Stomach (tissue), 9 donors: ENCODE results near the gene PPM1E. TPM values are rescaled to one million over a fixed set of nuclear protein-coding genes. Genes with fewer than 3 reads are reported as not detected.

ENCODE experiments used
- DNase-seq, 2 donors: peaks; one replicate each; pipeline versions ENCODE4 v3.0.0 to v3.0.0-alpha.2; 2013 to 2019
- H3K27ac ChIP-seq, 5 donors: fragments of 200-600 bp in 4 of 5; sonication (generic) in 4 of 5; one replicate each; pipeline ENCODE4 v1.5.1; 2013 to 2019; ENCODE audit warnings: mild to moderate bottlenecking in 1 of 5, moderate library complexity in 1 of 5
- H3K27me3 ChIP-seq, 3 donors: fragments of 200-600 bp; sonication (generic); one replicate each; pipeline ENCODE4 v1.5.1; 2017 to 2019; ENCODE audit warnings: mixed run types in 1 of 3
- H3K36me3 ChIP-seq, 4 donors: fragments of 200-600 bp; sonication (generic); 1 replicate in 3 of 4; 2 replicates in 1 of 4; pipeline ENCODE4 v1.5.1; 2016 to 2019
- H3K4me1 ChIP-seq, 4 donors: fragments of 200-600 bp; sonication (generic); one replicate each; pipeline ENCODE4 v1.5.1; 2016 to 2019
- H3K4me3 ChIP-seq, 4 donors: fragments of 200-600 bp; sonication (generic) in 3 of 4; one replicate each; pipeline ENCODE4 v1.5.1; 2016 to 2019; ENCODE audit warnings: mild to moderate bottlenecking in 1 of 4
- H3K9me3 ChIP-seq, 4 donors: fragments of 200-600 bp; sonication (generic); one replicate each; pipeline ENCODE4 v1.5.1; 2016 to 2019
- EP300 ChIP-seq: sonication (generic); formaldehyde crosslinking; IDR thresholded peaks from one replicate; pipeline ENCODE4 v1.6.1; 2017; ENCODE audit warnings: antibody characterized with exemption
- POLR2A ChIP-seq, 4 donors: fragments of 450-650 bp; IDR thresholded peaks; one replicate each; pipeline ENCODE4 v1.6.1; 2016; ENCODE audit warnings: antibody characterized with exemption in 4 of 4, control low read depth in 2 of 4, mild to moderate bottlenecking in 1 of 4, moderate library complexity in 1 of 4
- POLR2AphosphoS5 ChIP-seq, 3 donors: sonication (generic); formaldehyde crosslinking; IDR thresholded peaks; one replicate each; pipeline ENCODE4 v1.6.1; 2016; ENCODE audit warnings: antibody characterized with exemption in 3 of 3
- WGBS, 5 donors: extraction: QIAGEN DNeasy Blood & Tissue Kit in 3 of 5; methylation state at CpG; one replicate each; pipeline versions ENCODE4 v1.1.5 to v1.1.7; 2013 to 2018; 5-methylcytosine and 5-hydroxymethylcytosine counted together
- intact Hi-C: fragments of 100-400 bp; cut with DNase I; formaldehyde crosslinking; loops from one replicate; pipeline ENCODE4 v1.15.1; 2023; ENCODE audit warnings: low total_unique reads
- polyA plus RNA-seq, 3 donors: library from polyadenylated mRNA; stranded (reverse); fragments of 200-250 nt; gene quantifications; one replicate each; pipeline ENCODE4 v1.2.3, GENCODE V29; 2013
- total RNA-seq, 5 donors: library from RNA; depleted of rRNA; stranded (reverse); fragments of >200 nt; gene quantifications; one replicate each; pipeline versions ENCODE4 v1.1.0 to v1.2.3, GENCODE V29; 2014 to 2016
- TF ChIP-seq, protein P1 (sequence below), 7 experiments: fragments of 450-650 bp in 4 of 7; fragments of 200-600 bp in 3 of 7; sonication (generic) in 3 of 7; IDR thresholded peaks; one replicate each; pipeline ENCODE4 v1.5.1; 2016 to 2019; ENCODE audit warnings: antibody characterized with exemption in 7 of 7, control low read depth in 2 of 7, mild to moderate bottlenecking in 1 of 7
- donor health status: healthy with polysubstance abuse.
- donor health status: Bipolar disorder and iron deficiency.
- donor health status: healthy.

PPM1E gene
- total and polyA plus RNA-seq, 8 donors: 0.08 to 0.92 (median 0.15) TPM; not detected in 3

DNA sequence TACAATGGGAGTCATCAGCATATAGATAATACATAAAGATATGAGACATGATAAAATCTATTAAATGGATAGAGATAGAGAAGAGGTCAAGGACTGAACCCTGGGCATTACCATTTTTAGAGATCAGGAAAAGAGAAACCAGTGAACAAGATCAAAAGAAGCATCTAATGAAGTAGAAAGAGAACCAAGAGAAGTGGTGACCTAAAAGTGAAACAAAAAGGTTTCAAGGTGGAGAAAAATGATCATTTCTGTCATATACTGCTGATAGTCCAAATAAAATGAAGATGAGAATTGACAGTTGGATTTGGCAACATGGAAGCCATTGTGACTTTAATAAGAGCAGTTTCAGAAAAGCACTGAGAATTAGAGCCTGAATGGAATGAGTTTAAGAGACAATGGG, 165.1 kb downstream of the PPM1E start:
- no peak for DNase-seq

DNA sequence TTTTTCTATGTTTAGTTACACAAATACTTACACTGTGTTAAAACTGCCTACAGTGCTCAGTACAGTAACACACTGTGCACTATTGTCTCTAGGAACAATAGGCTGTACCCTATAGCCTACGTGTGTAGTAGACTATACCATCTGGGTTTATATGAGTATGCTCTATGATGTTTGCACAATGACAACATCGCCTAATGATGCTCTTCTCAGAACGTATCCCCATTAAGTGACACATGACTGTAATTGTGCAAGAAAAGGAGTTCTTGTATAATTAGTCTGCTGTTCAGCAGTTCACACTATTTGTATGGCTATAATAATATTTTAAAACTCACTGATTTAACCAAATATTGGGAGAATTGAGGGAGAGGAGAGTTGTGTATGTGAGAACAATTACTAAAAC, 177.3 kb downstream of the PPM1E start:
- H3K27me3 ChIP-seq: no peaks in the 10 kb centered on the region
- WGBS, 5 donors: 80 to 89% (median 85%) methylated on average over 3 of the region's 3 CpGs
- no peaks in the 10 kb centered on the region for H3K9me3 ChIP-seq
- H3K4me1 ChIP-seq: no peaks in the 10 kb centered on the region
- no peak overlapping the region for H3K27ac ChIP-seq
- H3K4me3 ChIP-seq: no peak overlapping the region
- intact Hi-C loops: no loop called here
- no peak for DNase-seq
- no peaks in the 10 kb centered on the region for H3K36me3 ChIP-seq
- no peak for TF ChIP-seq POLR2A (IDR thresholded peaks at IDR 0.05)
- no peak for TF ChIP-seq EP300

More for the DNA sequence above, 165.1 kb downstream of the PPM1E start:
- Histone ChIP-seq H3K27me3 (peaks cover 0 to 3% (median 0%) of the 10 kb centered on the region in 3 donors), H3K36me3 (no peaks in the 10 kb centered on the region), H3K4me3 (no peak overlapping the region), H3K9me3 (no peaks in the 10 kb centered on the region), H3K27ac (no peak overlapping the region), H3K4me1 (no peaks in the 10 kb centered on the region)
- no peak for TF ChIP-seq POLR2A (IDR thresholded peaks at IDR 0.05)
- TF ChIP-seq, protein P1, sequence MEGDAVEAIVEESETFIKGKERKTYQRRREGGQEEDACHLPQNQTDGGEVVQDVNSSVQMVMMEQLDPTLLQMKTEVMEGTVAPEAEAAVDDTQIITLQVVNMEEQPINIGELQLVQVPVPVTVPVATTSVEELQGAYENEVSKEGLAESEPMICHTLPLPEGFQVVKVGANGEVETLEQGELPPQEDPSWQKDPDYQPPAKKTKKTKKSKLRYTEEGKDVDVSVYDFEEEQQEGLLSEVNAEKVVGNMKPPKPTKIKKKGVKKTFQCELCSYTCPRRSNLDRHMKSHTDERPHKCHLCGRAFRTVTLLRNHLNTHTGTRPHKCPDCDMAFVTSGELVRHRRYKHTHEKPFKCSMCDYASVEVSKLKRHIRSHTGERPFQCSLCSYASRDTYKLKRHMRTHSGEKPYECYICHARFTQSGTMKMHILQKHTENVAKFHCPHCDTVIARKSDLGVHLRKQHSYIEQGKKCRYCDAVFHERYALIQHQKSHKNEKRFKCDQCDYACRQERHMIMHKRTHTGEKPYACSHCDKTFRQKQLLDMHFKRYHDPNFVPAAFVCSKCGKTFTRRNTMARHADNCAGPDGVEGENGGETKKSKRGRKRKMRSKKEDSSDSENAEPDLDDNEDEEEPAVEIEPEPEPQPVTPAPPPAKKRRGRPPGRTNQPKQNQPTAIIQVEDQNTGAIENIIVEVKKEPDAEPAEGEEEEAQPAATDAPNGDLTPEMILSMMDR (IDR thresholded peaks at IDR 0.05): no peak
- TF ChIP-seq EP300: no peak
- no peak for TF ChIP-seq POLR2AphosphoS5 (IDR thresholded peaks at IDR 0.05)
- intact Hi-C loops: no loop called here

DNA sequence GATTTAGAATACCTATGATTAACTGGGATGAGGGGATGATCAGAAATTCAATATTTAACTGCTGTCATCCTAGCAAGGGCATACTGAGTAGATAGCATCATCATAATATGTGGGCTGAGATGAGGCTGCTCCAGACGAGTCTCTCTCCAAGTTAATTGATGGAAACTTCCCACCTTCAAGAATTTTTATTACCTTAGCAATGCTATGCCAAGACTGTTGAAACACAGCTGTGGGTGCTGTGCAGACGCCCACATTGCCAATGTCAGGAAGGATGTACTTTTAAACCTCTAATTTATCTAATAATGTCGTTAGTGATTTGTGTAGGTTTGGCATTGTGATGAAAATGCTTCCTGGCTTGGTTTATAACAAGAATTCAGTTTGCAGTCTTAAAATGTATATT, 180.6 kb downstream of the PPM1E start:
- no peak for DNase-seq
- Histone ChIP-seq H3K36me3 (no peaks in the 10 kb centered on the region), H3K27ac (no peak overlapping the region), H3K27me3 (no peaks in the 10 kb centered on the region), H3K9me3 (no peaks in the 10 kb centered on the region), H3K4me3 (no peak overlapping the region), H3K4me1 (no peaks in the 10 kb centered on the region)
- WGBS, 5 donors: 43 to 61% (median 57%) methylated on average over 3 of the region's 3 CpGs
- TF ChIP-seq POLR2A (IDR thresholded peaks at IDR 0.05) (no peak), POLR2AphosphoS5 (IDR thresholded peaks at IDR 0.05) (no peak), EP300 (no peak)
- TF ChIP-seq, protein P1 (IDR thresholded peaks at IDR 0.05): no peak
- intact Hi-C loops: no loop called here

DNA sequence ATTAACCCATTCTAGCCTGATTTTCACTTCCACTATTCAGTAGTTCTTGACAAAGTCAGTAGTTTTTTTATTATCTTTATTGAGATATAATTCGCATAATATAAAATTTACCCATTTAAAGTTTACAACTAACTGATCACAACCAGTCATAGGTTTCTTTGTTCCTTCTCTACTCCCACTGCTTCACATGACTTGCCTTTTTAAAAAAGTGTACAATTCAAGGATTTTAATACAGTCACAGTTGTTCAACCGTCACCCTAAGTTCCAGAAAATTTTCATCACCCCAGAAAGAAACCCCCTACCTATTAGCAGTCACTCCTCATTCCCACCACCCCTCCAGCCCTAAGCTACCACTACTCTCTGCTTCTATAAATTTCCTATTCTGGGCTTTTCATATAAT, 188.5 kb downstream of the PPM1E start:
- Histone ChIP-seq H3K27me3 (no peaks in the 10 kb centered on the region), H3K27ac (no peak overlapping the region), H3K9me3 (peaks cover 0 to 5% (median 2%) of the 10 kb centered on the region in 4 donors), H3K4me3 (no peak overlapping the region), H3K4me1 (no peaks in the 10 kb centered on the region), H3K36me3 (no peaks in the 10 kb centered on the region)
- intact Hi-C loops: no loop called here
- 80 to 89% (median 85%) methylated on average over 2 of the region's 2 CpGs for WGBS, 5 donors
- DNase-seq: no peak
- no peak for TF ChIP-seq POLR2A (IDR thresholded peaks at IDR 0.05)
- no peak for TF ChIP-seq POLR2AphosphoS5 (IDR thresholded peaks at IDR 0.05)
- TF ChIP-seq, protein P1 (IDR thresholded peaks at IDR 0.05): no peak
- TF ChIP-seq EP300: no peak

DNA sequence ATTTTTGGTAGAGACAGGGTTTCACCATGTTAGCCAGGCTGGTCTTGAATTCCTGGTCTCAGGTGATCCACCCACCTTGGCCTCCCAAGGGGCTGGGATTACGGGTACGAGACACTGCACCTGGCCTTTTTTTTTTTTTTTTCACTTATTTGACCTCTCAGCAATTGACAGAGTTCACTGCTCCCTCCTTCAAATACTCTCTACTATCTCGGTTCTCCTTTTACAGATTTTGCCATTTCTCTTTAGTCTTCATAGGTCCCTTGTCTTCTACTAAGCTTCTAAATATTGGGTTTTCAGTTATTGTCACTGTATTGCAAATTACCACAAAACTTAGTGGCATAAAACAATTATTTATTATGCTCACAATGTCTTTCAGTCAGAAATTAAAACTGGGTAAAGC, 191.8 kb downstream of the PPM1E start:
- Histone ChIP-seq H3K36me3 (no peaks in the 10 kb centered on the region), H3K4me3 (no peak overlapping the region), H3K27me3 (no peaks in the 10 kb centered on the region), H3K4me1 (no peaks in the 10 kb centered on the region), H3K9me3 (peaks cover 7 to 30% (median 27%) of the 10 kb centered on the region in 4 donors), H3K27ac (no peak overlapping the region)
- DNase-seq: no peak
- WGBS, 5 donors: 71 to 92% (median 83%) methylated on average over 3 of the region's 3 CpGs
- intact Hi-C loops: no loop called here
- TF ChIP-seq, protein P1 (IDR thresholded peaks at IDR 0.05): no peak
- TF ChIP-seq POLR2A (IDR thresholded peaks at IDR 0.05): no peak
